ENCODE measurements around the gene WNK2. TPM values are rescaled to one million over a fixed set of nuclear protein-coding genes. Genes with fewer than 3 reads are reported as not detected.

The WNK2 gene
- polyA plus RNA-seq, 3 donors, result 0.40 TPM; not detected in 2

- Histone ChIP-seq H3K36me3 (replicated peaks in 1 of 2; ENCODE audit: control insufficient read depth in 1 of 2, insufficient read depth in 2 of 2, low read length in 2 of 2) (no peaks in the 10 kb centered on the region), H2AFZ (ENCODE audit: insufficient read depth, low read depth, low read length, poor library complexity, severe bottlenecking) (no peak overlapping the region), H3K4me3 (replicated peaks in 1 of 3; ENCODE audit: low read depth in 2 of 3, low read length in 3 of 3) (no peak overlapping the region), H3K9ac (ENCODE audit: insufficient read depth, low read length, poor library complexity, severe bottlenecking) (no peak overlapping the region), H3K79me2 (ENCODE audit: insufficient read depth, low read length) (no peaks in the 10 kb centered on the region), H3K27ac (ENCODE audit: low read depth in 1 of 2, low read length in 2 of 2) (no peak overlapping the region), H3K4me2 (replicated peaks; ENCODE audit: extremely low read depth, low read length, poor library complexity, severe bottlenecking) (no peak overlapping the region), H4K20me1 (ENCODE audit: insufficient read depth, low read length) (no peaks in the 10 kb centered on the region), H3K27me3 (ENCODE audit: control insufficient read depth in 2 of 2, insufficient read depth in 2 of 2, low read length in 2 of 2) (peaks cover 27 to 28% of the 10 kb centered on the region in 2 donors), H3K4me1 (ENCODE audit: control insufficient read depth in 1 of 2, insufficient read depth in 2 of 2, low read length in 2 of 2) (peaks cover 6 to 10% of the 10 kb centered on the region in 2 donors), H3K9me3 (replicated peaks in 1 of 2; ENCODE audit: control insufficient read depth in 1 of 2, insufficient read depth in 1 of 2, low read length in 2 of 2) (peaks cover 12 to 15% of the 10 kb centered on the region in 2 donors)
- Mint-ChIP-seq H3K9me3 (peaks cover 6 to 32% (median 14%) of the 10 kb centered on the region in 7 donors), H3K4me1 (peaks cover 7% of the 10 kb centered on the region), H3K4me3 (peak overlapping the region in 1 of 2 donors; percentile 50), H3K27ac (no peak overlapping the region), H3K36me3 (peaks cover 0 to 3% of the 10 kb centered on the region in 2 donors), H3K27me3 (ENCODE audit: low read depth in 3 of 3) (peaks cover 45 to 52% (median 50%) of the 10 kb centered on the region in 3 donors)
- no peak for TF ChIP-seq CTCF (IDR thresholded peaks at IDR 0.05)
- intact Hi-C loops (cut with micrococcal nuclease), result no loop called here
- 91% methylated on average over 6 of the region's 9 CpGs for WGBS (ENCODE audit: insufficient coverage)
- no peak for DNase-seq
These were observed 159.7 kb downstream of the WNK2 start for GRCh38 chr9:93343663-93344062.

DNA sequence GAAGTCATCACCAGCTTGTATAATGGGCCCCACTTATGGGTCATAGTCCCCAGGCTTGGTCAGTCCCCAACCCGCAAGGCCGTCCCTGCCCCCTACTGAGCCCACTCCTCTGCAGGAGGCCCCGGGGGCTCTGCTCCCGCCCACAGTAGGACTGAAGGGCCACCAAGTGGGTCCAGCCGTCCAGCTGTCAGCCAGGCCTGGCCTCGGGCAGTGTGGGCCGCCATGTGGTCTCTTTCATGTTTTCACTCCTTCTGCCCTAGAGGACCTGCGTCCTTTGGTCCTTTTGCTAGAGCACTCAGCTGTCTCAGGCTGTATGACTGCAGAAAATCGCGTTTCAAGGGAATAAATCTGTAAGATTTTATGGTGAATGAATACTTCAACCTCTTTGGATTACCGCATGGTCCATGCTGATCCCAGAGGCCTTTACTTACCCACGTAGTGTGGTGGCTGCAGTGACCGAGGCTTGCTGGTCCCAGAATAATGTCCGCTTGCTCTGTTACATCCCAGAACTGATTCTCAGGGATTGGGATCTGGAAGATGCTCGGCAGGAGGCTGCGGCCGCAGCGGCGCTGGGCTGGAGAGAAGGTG lies 161.8 kb downstream of the WNK2 start:
- Histone ChIP-seq H2AFZ (ENCODE audit: insufficient read depth, low read depth, low read length, poor library complexity, severe bottlenecking) (peak overlapping the region; percentile 37), H3K27me3 (ENCODE audit: control insufficient read depth in 2 of 2, insufficient read depth in 2 of 2, low read length in 2 of 2) (peaks cover 27 to 28% of the 10 kb centered on the region in 2 donors), H3K4me2 (replicated peaks; ENCODE audit: extremely low read depth, low read length, poor library complexity, severe bottlenecking) (peak overlapping the region; percentile 3), H3K9ac (ENCODE audit: insufficient read depth, low read length, poor library complexity, severe bottlenecking) (no peak overlapping the region), H3K4me1 (ENCODE audit: control insufficient read depth in 1 of 2, insufficient read depth in 2 of 2, low read length in 2 of 2) (peaks cover 6 to 10% of the 10 kb centered on the region in 2 donors), H4K20me1 (ENCODE audit: insufficient read depth, low read length) (no peaks in the 10 kb centered on the region), H3K27ac (ENCODE audit: low read depth in 1 of 2, low read length in 2 of 2) (no peak overlapping the region), H3K4me3 (replicated peaks in 1 of 3; ENCODE audit: low read depth in 2 of 3, low read length in 3 of 3) (peak overlapping the region in 1 of 3 experiments; percentile 25), H3K79me2 (ENCODE audit: insufficient read depth, low read length) (no peaks in the 10 kb centered on the region), H3K36me3 (replicated peaks in 1 of 2; ENCODE audit: control insufficient read depth in 1 of 2, insufficient read depth in 2 of 2, low read length in 2 of 2) (no peaks in the 10 kb centered on the region), H3K9me3 (replicated peaks in 1 of 2; ENCODE audit: control insufficient read depth in 1 of 2, insufficient read depth in 1 of 2, low read length in 2 of 2) (peaks cover 5 to 10% of the 10 kb centered on the region in 2 donors)
- Mint-ChIP-seq H3K9me3 (peaks cover 0 to 21% (median 5%) of the 10 kb centered on the region in 7 donors), H3K27me3 (ENCODE audit: low read depth in 3 of 3) (peaks cover 43 to 54% (median 54%) of the 10 kb centered on the region in 3 donors), H3K4me1 (peaks cover 7% of the 10 kb centered on the region), H3K27ac (no peak overlapping the region), H3K36me3 (peaks cover 0 to 3% of the 10 kb centered on the region in 2 donors), H3K4me3 (peak overlapping the region in 1 of 2 donors; percentile 67)
- TF ChIP-seq CTCF (IDR thresholded peaks at IDR 0.05), result no peak
- intact Hi-C loops (cut with micrococcal nuclease), result no loop called here
- 64% methylated on average over 19 of the region's 19 CpGs for WGBS (ENCODE audit: insufficient coverage)
- DNase-seq, result no peak

Data from CD14-positive monocyte (primary cell).